Measurements from ENCODE around the gene AP2A2.

AP2A2 gene

DNA sequence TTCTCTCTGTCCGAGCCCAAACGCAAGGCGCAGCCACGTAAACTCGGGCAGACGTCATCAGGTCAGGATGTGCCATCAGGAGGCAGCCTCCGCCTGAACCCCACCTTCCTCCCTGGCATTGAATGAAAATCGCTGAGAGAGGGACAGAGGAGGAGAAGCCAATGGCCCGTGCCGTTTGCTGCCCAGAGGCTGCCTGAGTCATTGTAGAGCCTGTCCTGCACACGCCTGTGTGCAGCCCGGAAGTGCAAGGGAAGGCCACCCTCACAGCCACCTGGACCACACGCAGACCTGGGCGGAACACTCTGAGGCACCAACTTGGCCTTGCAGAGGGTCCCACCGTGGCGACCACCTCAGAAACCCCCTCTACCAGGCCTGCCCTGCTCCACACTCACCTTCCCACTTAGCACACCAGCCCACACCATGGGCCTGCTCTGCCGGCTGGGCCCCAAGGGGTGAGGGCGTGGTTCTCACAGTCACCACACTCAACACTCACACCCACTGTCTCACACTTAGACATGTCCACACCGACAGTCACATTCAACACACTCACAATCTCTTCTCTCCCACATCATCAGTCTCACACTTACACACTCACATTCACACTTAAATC lies 24.1 kb upstream of the AP2A2 start:
- H3K9me3 ChIP-seq (ENCODE audit: insufficient read depth, low read depth, low read length) = no peaks in the 10 kb centered on the region
- H3K27me3 ChIP-seq (ENCODE audit: insufficient read depth, low read length) = no peaks in the 10 kb centered on the region
- no peaks in the 10 kb centered on the region for H3K4me1 ChIP-seq (ENCODE audit: insufficient read depth, low read length)
- peaks cover 71% of the 10 kb centered on the region for H3K36me3 ChIP-seq (ENCODE audit: insufficient read depth, low read depth, low read length)
- H3K27ac ChIP-seq (ENCODE audit: low read length) = no peak overlapping the region
- H3K9ac ChIP-seq (ENCODE audit: low read depth, low read length) = no peak overlapping the region
- no peak overlapping the region for H3K4me3 ChIP-seq (ENCODE audit: low read length)

DNA sequence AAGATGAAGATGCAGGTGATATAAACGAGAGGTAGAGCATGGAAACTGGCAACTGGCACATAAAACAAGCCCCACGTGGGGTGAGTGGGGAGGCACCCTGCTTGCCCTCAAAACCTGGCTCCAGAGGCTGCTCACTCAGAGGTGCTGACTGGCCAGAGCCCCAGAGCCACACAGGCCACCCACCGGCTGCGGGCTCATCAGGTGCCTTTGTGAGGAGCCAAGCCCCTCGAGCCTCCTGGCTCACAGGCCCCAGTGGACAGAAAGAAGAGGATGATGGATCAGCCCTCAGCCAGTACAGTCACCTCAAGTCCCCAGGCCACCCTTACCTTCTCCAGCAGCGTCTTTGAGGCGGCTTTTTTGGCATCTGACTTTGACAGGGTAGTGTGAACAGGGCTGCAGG lies 21.3 kb upstream of the AP2A2 start:
- Histone ChIP-seq H3K27me3 (ENCODE audit: insufficient read depth, low read length) (no peaks in the 10 kb centered on the region), H3K27ac (ENCODE audit: low read length) (no peak overlapping the region), H3K9me3 (ENCODE audit: insufficient read depth, low read depth, low read length) (no peaks in the 10 kb centered on the region), H3K4me3 (ENCODE audit: low read length) (no peak overlapping the region), H3K9ac (ENCODE audit: low read depth, low read length) (no peak overlapping the region), H3K4me1 (ENCODE audit: insufficient read depth, low read length) (no peaks in the 10 kb centered on the region), H3K36me3 (ENCODE audit: insufficient read depth, low read depth, low read length) (peaks cover 59% of the 10 kb centered on the region)

DNA sequence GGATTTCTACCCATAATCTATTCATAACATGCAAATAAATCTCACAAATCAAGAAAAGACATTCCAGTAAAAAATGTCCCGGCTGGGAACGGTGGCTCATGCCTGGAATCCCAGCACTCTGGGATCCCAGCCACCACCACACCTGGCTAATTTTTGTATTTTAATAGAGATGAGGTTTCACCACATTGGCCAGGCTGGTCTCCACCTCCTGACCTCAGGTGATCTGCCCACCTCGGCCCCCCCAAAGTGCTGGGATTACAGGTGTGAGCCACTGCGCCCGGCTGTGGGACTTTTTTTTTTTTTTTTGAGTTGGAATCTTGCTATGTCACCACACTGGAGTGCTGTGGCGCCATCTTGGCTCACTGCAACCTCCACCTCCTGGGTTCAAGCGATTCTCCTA lies 19.7 kb upstream of the AP2A2 start:
- H3K36me3 ChIP-seq (ENCODE audit: insufficient read depth, low read depth, low read length) = peaks cover 43% of the 10 kb centered on the region
- no peaks in the 10 kb centered on the region for H3K27me3 ChIP-seq (ENCODE audit: insufficient read depth, low read length)
- H3K9me3 ChIP-seq (ENCODE audit: insufficient read depth, low read depth, low read length) = no peaks in the 10 kb centered on the region

DNA sequence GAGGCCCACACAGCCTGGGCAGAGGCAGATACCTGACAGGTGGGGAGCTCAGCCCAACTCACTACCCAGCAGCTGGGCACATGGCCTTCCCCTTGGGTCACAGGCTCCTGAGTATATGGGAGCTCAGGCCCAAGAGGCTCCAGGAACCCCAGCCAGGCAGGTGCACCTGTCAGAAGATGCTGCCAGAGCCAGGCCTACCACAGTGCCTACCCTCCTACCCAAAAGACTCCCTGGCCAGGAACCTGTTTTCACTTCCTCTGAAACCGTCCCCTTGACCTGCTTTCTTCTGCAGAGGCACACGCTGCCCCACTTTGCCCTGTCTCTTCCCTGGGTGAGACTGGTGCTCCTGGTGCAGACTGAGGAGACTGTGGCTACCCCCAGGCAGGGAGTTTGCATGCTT lies 18.0 kb upstream of the AP2A2 start:
- Histone ChIP-seq H3K4me3 (ENCODE audit: low read length) (no peak overlapping the region), H3K27ac (ENCODE audit: low read length) (no peak overlapping the region), H3K36me3 (ENCODE audit: insufficient read depth, low read depth, low read length) (peaks cover 26% of the 10 kb centered on the region), H3K27me3 (ENCODE audit: insufficient read depth, low read length) (no peaks in the 10 kb centered on the region), H3K9me3 (ENCODE audit: insufficient read depth, low read depth, low read length) (no peaks in the 10 kb centered on the region), H3K4me1 (ENCODE audit: insufficient read depth, low read length) (peaks cover 6% of the 10 kb centered on the region; the same call in 1 of the 2 replicates), H3K9ac (ENCODE audit: low read depth, low read length) (no peak overlapping the region)

More for the DNA sequence above, 19.7 kb upstream of the AP2A2 start:
- no peak overlapping the region for H3K27ac ChIP-seq (ENCODE audit: low read length)
- H3K4me3 ChIP-seq (ENCODE audit: low read length) = no peak overlapping the region
- H3K9ac ChIP-seq (ENCODE audit: low read depth, low read length) = no peak overlapping the region
- no peaks in the 10 kb centered on the region for H3K4me1 ChIP-seq (ENCODE audit: insufficient read depth, low read length)

DNA sequence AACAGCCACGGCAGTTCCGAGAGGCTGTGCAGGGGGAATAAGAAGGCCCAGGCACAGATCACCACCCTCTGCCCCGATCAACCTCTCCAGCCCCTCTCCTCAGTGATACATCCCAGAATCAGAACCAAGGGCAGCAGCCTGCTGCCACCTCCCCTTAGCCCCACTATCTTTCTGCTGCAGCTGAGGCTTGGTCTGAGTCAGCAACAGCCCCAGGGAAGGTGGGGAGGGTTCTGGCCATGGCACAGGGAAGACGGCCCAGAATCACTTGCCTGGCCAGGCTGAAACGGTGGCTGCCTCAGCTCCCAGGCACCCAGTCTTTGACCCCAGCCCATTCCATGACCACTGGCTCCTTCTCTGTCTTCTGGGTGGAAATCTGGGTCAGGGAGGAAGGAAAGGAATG lies 17.4 kb upstream of the AP2A2 start:
- no peak overlapping the region for H3K4me3 ChIP-seq (ENCODE audit: low read length)
- H3K9me3 ChIP-seq (ENCODE audit: insufficient read depth, low read depth, low read length) = no peaks in the 10 kb centered on the region
- no peak overlapping the region for H3K27ac ChIP-seq (ENCODE audit: low read length)
- peaks cover 20% of the 10 kb centered on the region for H3K36me3 ChIP-seq (ENCODE audit: insufficient read depth, low read depth, low read length)
- peaks cover 6% of the 10 kb centered on the region; the same call in 1 of the 2 replicates for H3K4me1 ChIP-seq (ENCODE audit: insufficient read depth, low read length)
- no peak overlapping the region for H3K9ac ChIP-seq (ENCODE audit: low read depth, low read length)
- H3K27me3 ChIP-seq (ENCODE audit: insufficient read depth, low read length) = no peaks in the 10 kb centered on the region

DNA sequence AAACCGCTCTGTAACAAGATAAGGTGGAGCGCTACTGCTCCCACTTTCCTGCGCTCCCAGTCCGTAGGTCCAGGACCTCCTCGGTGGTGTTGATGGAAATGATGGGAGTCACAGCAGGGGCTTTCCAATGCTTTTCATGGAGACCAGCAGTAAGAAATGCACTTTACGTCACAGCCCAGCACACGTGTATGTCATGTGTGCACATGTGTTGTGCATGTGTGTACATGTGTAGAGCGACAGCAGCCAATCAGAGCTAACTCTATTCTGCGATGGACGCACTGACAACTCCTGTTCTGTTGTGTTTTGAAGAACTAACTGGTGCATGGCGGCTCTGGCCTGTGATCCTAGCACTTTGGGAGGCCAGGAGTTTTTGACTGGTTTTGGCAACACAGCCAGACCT lies 16.3 kb upstream of the AP2A2 start:
- H3K9me3 ChIP-seq (ENCODE audit: insufficient read depth, low read depth, low read length) = no peaks in the 10 kb centered on the region
- H3K36me3 ChIP-seq (ENCODE audit: insufficient read depth, low read depth, low read length) = peaks cover 13% of the 10 kb centered on the region
- peak overlapping the region; percentile 86 for H3K4me3 ChIP-seq (ENCODE audit: low read length)
- H3K4me1 ChIP-seq (ENCODE audit: insufficient read depth, low read length) = peaks cover 6% of the 10 kb centered on the region; the same call in 1 of the 2 replicates
- no peak overlapping the region for H3K27ac ChIP-seq (ENCODE audit: low read length)
- peak overlapping the region; percentile 76; the same call in 1 of the 2 replicates for H3K9ac ChIP-seq (ENCODE audit: low read depth, low read length)
- no peaks in the 10 kb centered on the region for H3K27me3 ChIP-seq (ENCODE audit: insufficient read depth, low read length)

DNA sequence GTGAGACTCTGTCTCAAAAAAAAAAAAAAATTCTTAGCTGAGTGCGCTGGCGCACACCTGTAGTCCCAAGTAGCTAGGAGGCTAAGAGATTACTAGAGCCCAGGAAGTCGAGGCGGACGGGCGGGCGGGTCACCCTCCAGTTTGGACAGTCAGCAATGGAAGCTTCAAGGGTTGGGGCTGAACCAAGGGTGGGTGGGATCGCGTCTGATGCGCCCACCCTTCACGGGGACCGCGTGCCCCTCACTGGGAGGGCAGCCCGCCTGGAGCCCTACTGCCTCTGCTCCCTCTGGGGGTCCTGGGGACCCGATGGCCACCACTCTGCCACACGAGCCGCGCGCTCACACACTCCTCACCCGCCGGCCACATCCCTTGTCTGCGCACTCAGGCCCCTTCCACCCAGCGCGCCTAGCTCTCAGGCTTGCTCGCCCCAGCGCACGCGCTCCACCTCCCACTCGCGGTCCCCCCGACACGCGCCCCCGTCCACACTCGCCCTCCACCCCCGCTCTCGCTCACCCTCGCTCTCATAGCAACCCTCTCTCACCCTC lies 15.6 kb upstream of the AP2A2 start:
- H3K27me3 ChIP-seq (ENCODE audit: insufficient read depth, low read length) = no peaks in the 10 kb centered on the region
- H3K36me3 ChIP-seq (ENCODE audit: insufficient read depth, low read depth, low read length) = 0 out of 2 replicates have a peak, but pooled peaks cover 6% of the 10 kb centered on the region
- H3K27ac ChIP-seq (ENCODE audit: low read length) = no peak overlapping the region
- H3K9me3 ChIP-seq (ENCODE audit: insufficient read depth, low read depth, low read length) = no peaks in the 10 kb centered on the region
- H3K9ac ChIP-seq (ENCODE audit: low read depth, low read length) = peak overlapping the region; percentile 76; the same call in 1 of the 2 replicates
- peak overlapping the region; percentile 86 for H3K4me3 ChIP-seq (ENCODE audit: low read length)
- peaks cover 6% of the 10 kb centered on the region; the same call in 1 of the 2 replicates for H3K4me1 ChIP-seq (ENCODE audit: insufficient read depth, low read length)

DNA sequence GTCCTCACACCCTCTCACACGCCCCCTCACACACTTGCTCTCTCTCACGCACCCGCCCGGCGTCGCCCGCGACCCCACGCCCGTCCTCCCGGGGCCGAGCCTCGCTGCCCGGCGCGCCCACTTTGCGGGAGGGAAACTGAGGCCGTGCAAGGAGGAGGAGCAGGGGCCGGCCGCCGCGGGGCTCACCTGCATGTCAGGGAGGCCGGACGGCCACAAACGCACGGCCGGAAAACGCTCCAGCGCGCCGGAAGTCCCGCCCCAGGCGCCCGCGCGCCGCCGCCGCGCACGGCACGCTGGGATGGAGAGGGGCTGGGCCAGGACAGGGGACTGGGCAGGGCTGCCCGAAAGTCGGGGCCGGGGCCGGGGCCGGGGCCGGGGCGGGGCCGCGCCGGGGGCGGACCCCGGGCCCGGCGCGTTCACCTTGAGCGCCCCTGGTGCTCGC lies 15.1 kb upstream of the AP2A2 start, which contains the start of gene CHID1:
TSS of gene CHID1 (minus strand) at position 222 of the 442 bp plus-strand sequence. CDS start 5,994 bp downstream, outside the sequence.
- Histone ChIP-seq H3K9me3 (ENCODE audit: insufficient read depth, low read depth, low read length) (no peaks in the 10 kb centered on the region), H3K9ac (ENCODE audit: low read depth, low read length) (peak within 1 kb of the TSS; percentile 89), H3K27me3 (ENCODE audit: insufficient read depth, low read length) (no peaks in the 10 kb centered on the region), H3K4me1 (ENCODE audit: insufficient read depth, low read length) (peaks cover 6% of the 10 kb centered on the region; the same call in 1 of the 2 replicates), H3K4me3 (ENCODE audit: low read length) (peak within 1 kb of the TSS; percentile 86), H3K27ac (ENCODE audit: low read length) (peak within 1 kb of the TSS; percentile 77), H3K36me3 (ENCODE audit: insufficient read depth, low read depth, low read length) (0 out of 2 replicates have a peak, but pooled peaks cover 5% of the 10 kb centered on the region)

DNA sequence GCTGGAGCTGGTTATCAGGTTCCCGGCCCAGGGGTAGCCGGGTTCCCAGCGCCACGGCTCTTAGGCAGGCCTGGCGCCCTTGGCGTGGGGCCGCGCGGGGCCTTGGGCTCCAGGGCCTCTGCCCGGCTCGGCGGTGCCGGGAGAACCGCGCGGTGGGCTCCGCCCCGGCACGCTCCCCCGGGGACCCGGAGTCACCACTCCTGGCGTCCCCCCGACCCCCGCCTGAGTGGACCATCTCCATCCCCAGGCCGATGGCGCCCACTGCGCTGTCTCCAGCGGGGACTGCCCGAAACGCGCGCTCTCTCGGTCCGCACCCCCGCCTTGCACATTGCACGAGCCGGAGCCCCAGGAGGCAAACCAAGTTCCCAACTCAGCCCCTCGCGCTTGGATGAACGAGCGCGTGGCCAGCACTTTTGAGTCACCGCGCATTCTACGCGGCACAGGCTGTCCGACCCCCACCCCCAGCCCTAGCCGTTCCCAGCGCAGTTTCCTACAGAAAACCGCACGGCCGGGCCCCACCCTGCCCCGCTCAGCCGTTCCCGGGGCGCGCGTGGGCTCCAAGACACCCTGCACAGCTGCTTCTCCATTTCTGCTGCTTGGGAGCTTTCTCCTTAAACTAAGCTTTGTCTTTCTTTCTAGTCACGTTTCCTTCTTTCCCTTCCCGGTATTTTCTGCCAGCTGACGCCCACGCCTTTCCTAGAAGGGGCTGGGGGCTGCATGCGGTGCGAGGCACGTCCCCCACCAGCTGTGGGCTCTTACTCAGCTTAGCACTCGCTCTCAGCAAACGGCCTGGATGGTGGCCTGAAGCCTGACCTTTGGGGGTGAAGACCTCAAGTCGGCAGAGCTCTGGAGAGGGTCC lies 14.4 kb upstream of the AP2A2 start:
- peak overlapping the region; percentile 73 for H3K4me3 ChIP-seq (ENCODE audit: low read length)
- H3K9me3 ChIP-seq (ENCODE audit: insufficient read depth, low read depth, low read length) = no peaks in the 10 kb centered on the region
- peaks cover 6% of the 10 kb centered on the region; the same call in 1 of the 2 replicates for H3K4me1 ChIP-seq (ENCODE audit: insufficient read depth, low read length)
- no peaks in the 10 kb centered on the region for H3K27me3 ChIP-seq (ENCODE audit: insufficient read depth, low read length)
- 0 out of 2 replicates have a peak, but pooled peaks cover 5% of the 10 kb centered on the region for H3K36me3 ChIP-seq (ENCODE audit: insufficient read depth, low read depth, low read length)
- H3K27ac ChIP-seq (ENCODE audit: low read length) = peak overlapping the region; percentile 77
- H3K9ac ChIP-seq (ENCODE audit: low read depth, low read length) = peak overlapping the region; percentile 89

DNA sequence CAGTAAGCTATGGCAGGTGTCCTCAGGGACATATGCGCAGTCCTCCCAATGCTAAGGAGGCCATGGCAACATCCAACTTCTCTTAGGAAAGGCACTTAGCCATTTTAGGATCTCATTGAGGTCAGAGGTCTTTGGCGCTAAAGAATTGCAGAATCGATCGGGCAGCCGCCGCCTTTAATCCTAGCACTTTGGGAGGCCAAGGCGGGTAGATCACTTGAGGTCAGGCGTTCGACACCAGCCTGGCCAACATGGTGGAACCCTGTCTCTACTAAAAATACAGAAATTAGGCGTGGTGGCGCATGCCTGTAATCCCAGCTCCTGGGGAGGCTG lies 13.8 kb upstream of the AP2A2 start:
- Histone ChIP-seq H3K4me1 (ENCODE audit: insufficient read depth, low read length) (peaks cover 6% of the 10 kb centered on the region; the same call in 1 of the 2 replicates), H3K9me3 (ENCODE audit: insufficient read depth, low read depth, low read length) (no peaks in the 10 kb centered on the region), H3K36me3 (ENCODE audit: insufficient read depth, low read depth, low read length) (0 out of 2 replicates have a peak, but pooled peaks cover 5% of the 10 kb centered on the region), H3K9ac (ENCODE audit: low read depth, low read length) (peak overlapping the region; percentile 89; the same call in 1 of the 2 replicates), H3K27me3 (ENCODE audit: insufficient read depth, low read length) (no peaks in the 10 kb centered on the region), H3K27ac (ENCODE audit: low read length) (no peak overlapping the region), H3K4me3 (ENCODE audit: low read length) (peak overlapping the region; percentile 73; the same call in 1 of the 2 replicates)

DNA sequence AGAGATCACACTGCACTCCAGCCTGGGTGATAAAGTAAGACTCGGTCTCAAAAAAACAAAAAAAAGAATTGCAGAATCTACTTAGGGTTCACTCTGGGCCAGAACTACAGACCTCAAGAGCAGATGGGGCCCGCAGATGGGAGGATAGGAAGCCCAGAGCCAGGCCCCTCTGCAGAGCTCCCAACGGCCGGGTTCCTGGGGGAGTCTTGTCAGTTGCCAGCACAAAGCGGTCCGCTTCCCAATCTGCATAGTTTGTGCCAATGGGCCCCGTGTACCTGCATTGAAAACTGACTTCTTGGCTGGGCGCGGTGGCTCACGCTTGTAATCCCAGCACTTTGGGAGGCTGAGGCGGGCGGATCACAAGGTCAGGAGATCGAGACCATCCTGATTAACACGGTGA lies 13.4 kb upstream of the AP2A2 start:
- Histone ChIP-seq H3K4me3 (ENCODE audit: low read length) (no peak overlapping the region), H3K36me3 (ENCODE audit: insufficient read depth, low read depth, low read length) (0 out of 2 replicates have a peak, but pooled peaks cover 5% of the 10 kb centered on the region), H3K9ac (ENCODE audit: low read depth, low read length) (no peak overlapping the region), H3K4me1 (ENCODE audit: insufficient read depth, low read length) (peaks cover 6% of the 10 kb centered on the region; the same call in 1 of the 2 replicates), H3K9me3 (ENCODE audit: insufficient read depth, low read depth, low read length) (no peaks in the 10 kb centered on the region), H3K27me3 (ENCODE audit: insufficient read depth, low read length) (no peaks in the 10 kb centered on the region), H3K27ac (ENCODE audit: low read length) (no peak overlapping the region)

Measured in iPS-20b (cell line).